ENCODE measurements around the gene MAP7. TPM values are rescaled to one million over a fixed set of nuclear protein-coding genes. Genes with fewer than 3 reads are reported as not detected.

Gene MAP7
- total RNA-seq, 6 experiments from 2014 or later: 0.14 to 0.65 (median 0.51) TPM

DNA sequence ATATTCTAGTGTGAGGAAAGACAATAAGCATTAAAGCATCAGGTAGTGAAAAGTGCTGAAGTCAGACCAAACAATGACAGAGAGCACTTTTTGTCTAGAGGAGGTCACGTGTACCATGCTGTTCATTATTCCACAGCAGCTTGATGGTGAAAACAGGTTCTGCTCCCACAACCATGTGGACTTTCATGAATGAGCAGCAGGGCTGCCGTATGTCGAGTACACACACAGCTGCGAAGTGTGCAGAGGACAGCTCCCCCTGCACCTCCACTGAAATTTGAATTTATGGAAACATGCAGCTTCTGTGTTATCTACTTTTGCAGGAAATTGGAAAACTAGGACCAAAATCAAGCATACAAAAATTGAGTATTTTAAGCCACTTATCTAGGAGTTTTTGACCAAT is 85.3 kb downstream of the MAP7 start:
- TF ChIP-seq, protein P1, sequence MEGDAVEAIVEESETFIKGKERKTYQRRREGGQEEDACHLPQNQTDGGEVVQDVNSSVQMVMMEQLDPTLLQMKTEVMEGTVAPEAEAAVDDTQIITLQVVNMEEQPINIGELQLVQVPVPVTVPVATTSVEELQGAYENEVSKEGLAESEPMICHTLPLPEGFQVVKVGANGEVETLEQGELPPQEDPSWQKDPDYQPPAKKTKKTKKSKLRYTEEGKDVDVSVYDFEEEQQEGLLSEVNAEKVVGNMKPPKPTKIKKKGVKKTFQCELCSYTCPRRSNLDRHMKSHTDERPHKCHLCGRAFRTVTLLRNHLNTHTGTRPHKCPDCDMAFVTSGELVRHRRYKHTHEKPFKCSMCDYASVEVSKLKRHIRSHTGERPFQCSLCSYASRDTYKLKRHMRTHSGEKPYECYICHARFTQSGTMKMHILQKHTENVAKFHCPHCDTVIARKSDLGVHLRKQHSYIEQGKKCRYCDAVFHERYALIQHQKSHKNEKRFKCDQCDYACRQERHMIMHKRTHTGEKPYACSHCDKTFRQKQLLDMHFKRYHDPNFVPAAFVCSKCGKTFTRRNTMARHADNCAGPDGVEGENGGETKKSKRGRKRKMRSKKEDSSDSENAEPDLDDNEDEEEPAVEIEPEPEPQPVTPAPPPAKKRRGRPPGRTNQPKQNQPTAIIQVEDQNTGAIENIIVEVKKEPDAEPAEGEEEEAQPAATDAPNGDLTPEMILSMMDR (IDR thresholded peaks at IDR 0.05): no peak
- no peaks in the 10 kb centered on the region for H3K36me3 Mint-ChIP-seq (ENCODE audit: low read depth)
- no peak overlapping the region for H3K27ac Mint-ChIP-seq
- H3K4me3 Mint-ChIP-seq: no peak overlapping the region
- H3K9me3 Mint-ChIP-seq: no peaks in the 10 kb centered on the region
- H3K27me3 Mint-ChIP-seq (ENCODE audit: insufficient read depth): peaks cover 5% of the 10 kb centered on the region; the same call in 1 of the 2 replicates
- H3K4me1 Mint-ChIP-seq (ENCODE audit: low read depth): no peaks in the 10 kb centered on the region
- no peak for DNase-seq

DNA sequence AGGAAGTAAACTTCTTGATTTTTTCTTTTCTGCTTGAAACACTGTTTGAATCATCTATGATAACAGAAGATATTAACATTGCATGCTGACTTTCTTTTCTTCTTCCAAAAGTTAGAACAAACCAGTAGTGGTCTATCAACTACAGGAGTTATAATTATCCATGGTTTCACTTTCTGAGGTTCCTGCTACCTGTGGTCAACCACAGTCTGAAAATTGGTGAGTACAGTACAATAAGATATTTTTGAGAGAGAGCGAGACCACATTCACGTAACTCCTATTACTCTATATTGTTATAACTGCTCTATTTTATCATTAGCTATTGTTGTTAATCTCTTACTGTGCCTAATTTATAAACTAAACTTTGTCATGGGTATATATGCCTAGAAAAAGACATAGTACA is 86.1 kb downstream of the MAP7 start:
- no peak for DNase-seq
- TF ChIP-seq, protein P1 (IDR thresholded peaks at IDR 0.05): no peak
- Mint-ChIP-seq H3K27ac (no peak overlapping the region), H3K4me3 (no peak overlapping the region), H3K27me3 (ENCODE audit: insufficient read depth) (peaks cover 2% of the 10 kb centered on the region; the same call in 1 of the 2 replicates), H3K36me3 (ENCODE audit: low read depth) (no peaks in the 10 kb centered on the region), H3K4me1 (ENCODE audit: low read depth) (no peaks in the 10 kb centered on the region), H3K9me3 (no peaks in the 10 kb centered on the region)

DNA sequence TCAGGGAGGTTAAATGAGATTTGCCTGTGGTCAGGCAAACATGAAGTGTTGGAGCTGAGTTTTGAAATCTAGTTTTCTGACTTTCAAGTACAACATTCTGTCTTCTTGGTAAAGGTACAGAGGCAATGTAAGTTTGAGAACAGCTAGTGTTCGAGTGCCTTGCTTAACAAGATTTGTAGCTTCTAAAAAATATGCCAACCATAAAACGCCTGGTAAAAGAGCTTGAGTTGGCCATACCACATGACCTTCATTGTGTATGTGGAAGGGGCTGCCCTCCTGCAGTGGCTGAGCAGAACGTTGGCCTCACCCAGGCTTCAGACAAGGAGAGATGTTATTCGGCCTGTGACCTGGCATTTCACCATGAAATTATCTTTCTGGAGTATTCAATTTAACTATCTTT is 86.5 kb downstream of the MAP7 start:
- no peak overlapping the region for H3K27ac Mint-ChIP-seq

DNA sequence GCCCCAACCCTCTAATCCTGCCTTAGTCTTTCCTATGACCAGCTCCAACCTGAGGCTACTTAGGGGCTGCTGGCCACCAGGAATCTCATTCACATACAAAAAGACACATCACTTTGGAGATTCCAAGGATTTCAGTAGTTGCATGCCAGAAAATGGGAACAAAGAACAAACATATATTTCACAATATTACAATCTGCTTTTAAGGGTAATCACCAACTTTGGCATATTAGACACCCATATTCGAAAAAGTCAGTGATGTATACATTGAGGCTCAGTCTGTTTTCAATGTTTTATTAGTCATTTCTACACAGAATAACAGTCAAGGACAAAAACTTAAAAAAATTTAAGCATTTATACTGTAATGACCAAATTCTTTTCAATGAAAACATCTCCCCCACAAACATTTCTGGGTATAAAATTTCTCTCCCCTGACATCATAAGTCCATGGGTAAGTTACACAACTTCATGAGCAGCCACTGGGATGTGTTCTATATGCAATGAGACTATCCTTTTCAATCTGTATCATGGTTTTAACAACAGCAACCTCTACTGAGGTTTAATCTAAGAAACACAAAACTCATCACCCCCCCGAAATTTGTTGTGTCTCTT is 103.5 kb downstream of the MAP7 start:
- H3K9me3 Mint-ChIP-seq: no peaks in the 10 kb centered on the region
- H3K36me3 Mint-ChIP-seq (ENCODE audit: low read depth): no peaks in the 10 kb centered on the region
- no peaks in the 10 kb centered on the region; the same call in 1 of the 2 replicates for H3K4me1 Mint-ChIP-seq (ENCODE audit: low read depth)
- no peak overlapping the region for H3K27ac Mint-ChIP-seq
- H3K27me3 Mint-ChIP-seq (ENCODE audit: insufficient read depth): peaks cover 4% of the 10 kb centered on the region
- DNase-seq: no peak
- H3K4me3 Mint-ChIP-seq: no peak overlapping the region
- TF ChIP-seq, protein P1 (IDR thresholded peaks at IDR 0.05): no peak

More for the DNA sequence above, 86.5 kb downstream of the MAP7 start:
- Mint-ChIP-seq H3K4me3 (no peak overlapping the region), H3K9me3 (no peaks in the 10 kb centered on the region), H3K36me3 (ENCODE audit: low read depth) (no peaks in the 10 kb centered on the region), H3K27me3 (ENCODE audit: insufficient read depth) (peaks cover 4% of the 10 kb centered on the region; the same call in 1 of the 2 replicates), H3K4me1 (ENCODE audit: low read depth) (no peaks in the 10 kb centered on the region)
- TF ChIP-seq, protein P1 (IDR thresholded peaks at IDR 0.05): no peak
- DNase-seq: no peak

DNA sequence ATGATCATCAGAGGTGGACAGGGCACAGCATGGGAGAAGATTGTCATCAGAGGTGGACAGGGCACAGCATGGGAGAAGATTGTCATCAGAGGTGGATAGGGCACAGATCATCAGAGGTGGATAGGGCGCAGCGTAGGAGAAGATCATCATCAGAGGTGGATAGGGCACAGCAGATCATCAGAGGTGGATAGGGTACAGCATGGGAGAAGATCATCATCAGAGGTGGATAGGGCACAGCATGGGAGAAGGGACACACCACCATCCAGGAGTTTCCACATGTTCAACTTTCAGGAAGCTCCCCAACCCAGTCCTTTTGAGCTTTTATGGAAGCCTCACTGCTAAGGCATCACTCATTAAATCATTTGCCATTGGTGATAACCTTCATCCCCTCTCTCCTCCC is 104.1 kb downstream of the MAP7 start:
- Mint-ChIP-seq H3K4me3 (no peak overlapping the region), H3K9me3 (no peaks in the 10 kb centered on the region), H3K4me1 (ENCODE audit: low read depth) (no peaks in the 10 kb centered on the region; the same call in 1 of the 2 replicates), H3K27me3 (ENCODE audit: insufficient read depth) (peaks cover 4% of the 10 kb centered on the region), H3K36me3 (ENCODE audit: low read depth) (no peaks in the 10 kb centered on the region), H3K27ac (no peak overlapping the region)
- DNase-seq: no peak
- TF ChIP-seq, protein P1 (IDR thresholded peaks at IDR 0.05): no peak

Measured in HFFc6 (cell line).